Rectal smooth muscle tissue (tissue), 1 donor: ENCODE results near the gene PLXNB2.

ENCODE experiments used
- H3K27ac ChIP-seq: one replicate; pipeline ENCODE4 v1.7.0; 2013; ENCODE audit warnings: low read depth, low read length, inconsistent platforms
- H3K27me3 ChIP-seq: one replicate; pipeline ENCODE4 v1.7.0; 2013; ENCODE audit warnings: low read length; ENCODE audit not compliant: control insufficient read depth, insufficient read depth
- H3K36me3 ChIP-seq: one replicate; pipeline ENCODE4 v1.7.0; 2013; ENCODE audit warnings: low read length; ENCODE audit not compliant: control insufficient read depth, insufficient read depth
- H3K4me1 ChIP-seq: one replicate; pipeline ENCODE4 v1.7.0; 2013; ENCODE audit warnings: low read length; ENCODE audit not compliant: control insufficient read depth, insufficient read depth
- H3K4me3 ChIP-seq: one replicate; pipeline ENCODE4 v1.7.0; 2013; ENCODE audit warnings: low read length
- H3K9ac ChIP-seq: one replicate; pipeline ENCODE4 v1.7.0; 2013; ENCODE audit warnings: low read length

PLXNB2 gene

GRCh38 chr22:50305393-50305922 is 2.0 kb downstream of the PLXNB2 start:
- Histone ChIP-seq H3K4me3 (peak overlapping the region; percentile 84), H3K27me3 (no peaks in the 10 kb centered on the region), H3K27ac (peak overlapping the region; percentile 94), H3K36me3 (no peaks in the 10 kb centered on the region), H3K9ac (peak overlapping the region; percentile 64), H3K4me1 (peaks cover 47% of the 10 kb centered on the region)

- Histone ChIP-seq H3K4me3 (peak overlapping the region; percentile 84), H3K4me1 (peaks cover 47% of the 10 kb centered on the region)
These were observed 2.7 kb downstream of the PLXNB2 start for GRCh38 chr22:50304528-50305392.

GRCh38 chr22:50303848-50304527 is 3.5 kb downstream of the PLXNB2 start:
- no peaks in the 10 kb centered on the region for H3K36me3 ChIP-seq
- peaks cover 47% of the 10 kb centered on the region for H3K4me1 ChIP-seq
- peak overlapping the region; percentile 33 for H3K4me3 ChIP-seq
- H3K9ac ChIP-seq: no peak overlapping the region
- no peaks in the 10 kb centered on the region for H3K27me3 ChIP-seq
- H3K27ac ChIP-seq: peak overlapping the region; percentile 94

More at GRCh38 chr22:50304528-50305392, 2.7 kb downstream of the PLXNB2 start:
- Histone ChIP-seq H3K27ac (peak overlapping the region; percentile 94), H3K36me3 (no peaks in the 10 kb centered on the region), H3K27me3 (no peaks in the 10 kb centered on the region), H3K9ac (peak overlapping the region; percentile 64)

GRCh38 chr22:50303515-50303847 is 4.0 kb downstream of the PLXNB2 start:
- peaks cover 47% of the 10 kb centered on the region for H3K4me1 ChIP-seq
- no peaks in the 10 kb centered on the region for H3K36me3 ChIP-seq
- H3K27me3 ChIP-seq: no peaks in the 10 kb centered on the region
- peak overlapping the region; percentile 33 for H3K4me3 ChIP-seq
- peak overlapping the region; percentile 94 for H3K27ac ChIP-seq
- no peak overlapping the region for H3K9ac ChIP-seq

GRCh38 chr22:50302564-50302963 is 4.9 kb downstream of the PLXNB2 start:
- Histone ChIP-seq H3K4me1 (peaks cover 42% of the 10 kb centered on the region), H3K9ac (no peak overlapping the region)

GRCh38 chr22:50302041-50302541 is 5.4 kb downstream of the PLXNB2 start:
- Histone ChIP-seq H3K4me3 (no peak overlapping the region), H3K36me3 (no peaks in the 10 kb centered on the region), H3K27ac (peak overlapping the region; percentile 63), H3K27me3 (no peaks in the 10 kb centered on the region), H3K9ac (no peak overlapping the region), H3K4me1 (peaks cover 47% of the 10 kb centered on the region)

More at GRCh38 chr22:50302564-50302963, 4.9 kb downstream of the PLXNB2 start:
- no peaks in the 10 kb centered on the region for H3K27me3 ChIP-seq
- no peaks in the 10 kb centered on the region for H3K36me3 ChIP-seq
- no peak overlapping the region for H3K4me3 ChIP-seq
- H3K27ac ChIP-seq: peak overlapping the region; percentile 63

- no peaks in the 10 kb centered on the region for H3K27me3 ChIP-seq
- no peaks in the 10 kb centered on the region for H3K36me3 ChIP-seq
- peaks cover 47% of the 10 kb centered on the region for H3K4me1 ChIP-seq
- H3K4me3 ChIP-seq: no peak overlapping the region
- H3K9ac ChIP-seq: no peak overlapping the region
- H3K27ac ChIP-seq: peak overlapping the region; percentile 49
These were observed 5.9 kb downstream of the PLXNB2 start for GRCh38 chr22:50301581-50301991.

- Histone ChIP-seq H3K4me3 (no peak overlapping the region), H3K9ac (no peak overlapping the region), H3K27me3 (no peaks in the 10 kb centered on the region), H3K27ac (no peak overlapping the region), H3K4me1 (peaks cover 47% of the 10 kb centered on the region), H3K36me3 (no peaks in the 10 kb centered on the region)
These were observed 6.7 kb downstream of the PLXNB2 start for GRCh38 chr22:50300620-50301257.

- no peaks in the 10 kb centered on the region for H3K27me3 ChIP-seq
- no peak overlapping the region for H3K9ac ChIP-seq
- peaks cover 41% of the 10 kb centered on the region for H3K4me1 ChIP-seq
- no peak overlapping the region for H3K27ac ChIP-seq
- H3K4me3 ChIP-seq: peak overlapping the region; percentile 17
- H3K36me3 ChIP-seq: no peaks in the 10 kb centered on the region
These were observed 7.4 kb downstream of the PLXNB2 start for GRCh38 chr22:50299785-50300619.

- no peaks in the 10 kb centered on the region for H3K27me3 ChIP-seq
- H3K4me3 ChIP-seq: peak overlapping the region; percentile 17
- peaks cover 34% of the 10 kb centered on the region for H3K4me1 ChIP-seq
- no peak overlapping the region for H3K27ac ChIP-seq
- no peak overlapping the region for H3K9ac ChIP-seq
- H3K36me3 ChIP-seq: no peaks in the 10 kb centered on the region
These were observed 8.3 kb downstream of the PLXNB2 start for GRCh38 chr22:50298937-50299784.

GRCh38 chr22:50298266-50298637 is 9.2 kb downstream of the PLXNB2 start:
- peaks cover 31% of the 10 kb centered on the region for H3K4me1 ChIP-seq
- H3K9ac ChIP-seq: no peak overlapping the region
- H3K4me3 ChIP-seq: no peak overlapping the region
- no peaks in the 10 kb centered on the region for H3K27me3 ChIP-seq
- no peaks in the 10 kb centered on the region for H3K36me3 ChIP-seq
- H3K27ac ChIP-seq: no peak overlapping the region
